ENCODE data around the gene MMP11.

Gene MMP11

GRCh38 chr22:23760056-23760455 lies 12.6 kb upstream of the MMP11 start:
- DNase-seq (ENCODE audit: low read depth in 2 of 2), result no peak

GRCh38 chr22:23762842-23763578 lies 9.6 kb upstream of the MMP11 start, which contains the start of gene C22orf15:
Gene C22orf15 (plus strand): TSS chr22:23762990. CDS start chr22:23763307, 317 bp downstream.
- DNase-seq (ENCODE audit: low read depth in 2 of 2), result no peak

GRCh38 chr22:23763579-23763945 lies 9.1 kb upstream of the MMP11 start:
- peak; percentile 35 to 51 for DNase-seq (ENCODE audit: low read depth in 2 of 2)

- no peak for DNase-seq (ENCODE audit: low read depth in 2 of 2)
These were observed 8.7 kb upstream of the MMP11 start for GRCh38 chr22:23763954-23764353.

- DNase-seq (ENCODE audit: low read depth in 2 of 2), result no peak
These were observed 7.5 kb upstream of the MMP11 start for GRCh38 chr22:23764899-23765881.

GRCh38 chr22:23767303-23767672 lies 5.4 kb upstream of the MMP11 start:
- no peak for DNase-seq (ENCODE audit: low read depth in 2 of 2)

- DNase-seq (ENCODE audit: low read depth in 2 of 2), result peak; percentile 65 to 73
These were observed 4.7 kb upstream of the MMP11 start, which contains the start of gene CHCHD10 for GRCh38 chr22:23767673-23768548. Gene CHCHD10 (minus strand): TSS chr22:23767972. CDS start chr22:23767874, 98 bp downstream.

- DNase-seq (ENCODE audit: low read depth in 2 of 2), result no peak
These were observed 3.2 kb upstream of the MMP11 start for GRCh38 chr22:23769321-23769965.

- no peak for DNase-seq (ENCODE audit: low read depth in 2 of 2)
These were observed 367 bp upstream of the MMP11 start for GRCh38 chr22:23772315-23772648.

GRCh38 chr22:23773483-23774113 lies 949 bp downstream of the MMP11 start:
- DNase-seq (ENCODE audit: low read depth in 2 of 2), result no peak

GRCh38 chr22:23774114-23774921 lies 1.7 kb downstream of the MMP11 start:
- no peak for DNase-seq (ENCODE audit: low read depth in 2 of 2)

GRCh38 chr22:23774922-23775436 lies 2.3 kb downstream of the MMP11 start:
- DNase-seq (ENCODE audit: low read depth in 2 of 2), result no peak

GRCh38 chr22:23775779-23776375 lies 3.2 kb downstream of the MMP11 start:
- no peak for DNase-seq (ENCODE audit: low read depth in 2 of 2)

- DNase-seq (ENCODE audit: low read depth in 2 of 2), result no peak
These were observed 5.3 kb downstream of the MMP11 start for GRCh38 chr22:23777776-23778576.

GRCh38 chr22:23778577-23778900 lies 5.9 kb downstream of the MMP11 start:
- DNase-seq (ENCODE audit: low read depth in 2 of 2), result no peak

GRCh38 chr22:23779083-23779482 lies 6.4 kb downstream of the MMP11 start:
- no peak for DNase-seq (ENCODE audit: low read depth in 2 of 2)

GRCh38 chr22:23779731-23780130 lies 7.1 kb downstream of the MMP11 start:
- no peak for DNase-seq (ENCODE audit: low read depth in 2 of 2)

- DNase-seq (ENCODE audit: low read depth in 2 of 2), result no peak
These were observed 7.6 kb downstream of the MMP11 start for GRCh38 chr22:23780146-23780748.
